ENCODE data around the gene FBXO30. TPM values are rescaled to one million over a fixed set of nuclear protein-coding genes. Genes with fewer than 3 reads are reported as not detected.

FBXO30 gene
- total and polyA plus RNA-seq, 9 of the 15 experiments (the other 6 are each of a cell fraction or from before 2014, with no cell fraction given) = 3.6 to 12.8 (median 7.1) TPM

GRCh38 chr6:145824344-145824743, 9.7 kb upstream of the FBXO30 start:
- Histone ChIP-seq H4K20me1 (replicated peaks; ENCODE audit: control insufficient read depth, insufficient read depth, low read length) (no peaks in the 10 kb centered on the region), H2AFZ (ENCODE audit: low read depth, low read length) (no peak overlapping the region), H3K79me2 (ENCODE audit: control insufficient read depth, insufficient read depth, low read length) (no peaks in the 10 kb centered on the region), H3K9me1 (ENCODE audit: control insufficient read depth, insufficient read depth, low read length) (no peaks in the 10 kb centered on the region), H3K4me3 (no peak overlapping the region), H3K9ac (ENCODE audit: insufficient read depth in 1 of 2, low read depth in 2 of 2, low read length in 2 of 2) (no peak overlapping the region), H3K36me3 (ENCODE audit: control insufficient read depth, insufficient read depth, low read length) (no peaks in the 10 kb centered on the region), H3K4me1 (replicated peaks in 1 of 2; ENCODE audit: control insufficient read depth in 2 of 2, insufficient read depth in 2 of 2, low read length in 2 of 2) (no peaks in the 10 kb centered on the region), H3K27me3 (ENCODE audit: control insufficient read depth in 2 of 2, insufficient read depth in 2 of 2, low read length in 2 of 2) (no peaks in the 10 kb centered on the region), H3K4me2 (ENCODE audit: insufficient read depth, low read length) (no peak overlapping the region), H3K27ac (ENCODE audit: extremely low read depth, low read depth, low read length) (no peak overlapping the region), H3K9me3 (replicated peaks; ENCODE audit: control insufficient read depth, insufficient read depth, low read depth, low read length) (no peaks in the 10 kb centered on the region)
- DNase-seq (ENCODE audit: extremely low read depth in 1 of 4, low spot score in 3 of 4) = no peak
- no peak for ATAC-seq
- TF ChIP-seq POLR3G (IDR thresholded peaks at IDR 0.05; ENCODE audit: extremely low read depth, insufficient read length, insufficient replicate concordance) = no peak
- no TSS peak for BruUV-seq (replicated peaks)
- intact Hi-C loops (cut with micrococcal nuclease) = no loop called here
- FAIRE-seq = no peak
- 63% methylated on average over 3 of the region's 3 CpGs for WGBS (ENCODE audit: insufficient coverage, low coverage, missing lambda C conversion rate)
- POLR2A ChIA-PET = interaction anchor here (0.6 to 2.1 kb wide), 2 partner anchors 10 to 95 kb away, joined by 3 to 11 read pairs; partner anchors contain the start of gene FBXO30
- CTCF ChIA-PET (ENCODE audit: low intra/inter-chr PET ratio) = no interaction called here
- in situ Hi-C loops (cut with MboI) = no loop called here

- H3K79me2 ChIP-seq (ENCODE audit: control insufficient read depth, insufficient read depth, low read length) = no peaks in the 10 kb centered on the region
- ChIA-PET POLR2A (interaction anchor here (0.6 to 2.1 kb wide), 2 partner anchors 9 to 94 kb away, joined by 3 to 11 read pairs; partner anchors contain the start of gene FBXO30), CTCF (ENCODE audit: low intra/inter-chr PET ratio) (no interaction called here)
- H3K36me3 ChIP-seq (ENCODE audit: control insufficient read depth, insufficient read depth, low read length) = no peaks in the 10 kb centered on the region
- no peak overlapping the region for H2AFZ ChIP-seq (ENCODE audit: low read depth, low read length)
- H3K4me2 ChIP-seq (ENCODE audit: insufficient read depth, low read length) = no peak overlapping the region
- DNase-seq (ENCODE audit: extremely low read depth in 1 of 4, low spot score in 3 of 4) (no peak), FAIRE-seq (no peak), ATAC-seq (no peak)
- no peaks in the 10 kb centered on the region for H3K9me3 ChIP-seq (replicated peaks; ENCODE audit: control insufficient read depth, insufficient read depth, low read depth, low read length)
- H3K4me1 ChIP-seq (replicated peaks in 1 of 2; ENCODE audit: control insufficient read depth in 2 of 2, insufficient read depth in 2 of 2, low read length in 2 of 2) = no peaks in the 10 kb centered on the region
- no peak overlapping the region for H3K27ac ChIP-seq (ENCODE audit: extremely low read depth, low read depth, low read length)
- in situ Hi-C loops (cut with MboI) (no loop called here), intact Hi-C loops (cut with micrococcal nuclease) (no loop called here)
- no peak overlapping the region for H3K9ac ChIP-seq (ENCODE audit: insufficient read depth in 1 of 2, low read depth in 2 of 2, low read length in 2 of 2)
- BruUV-seq (replicated peaks) = no TSS peak
- H4K20me1 ChIP-seq (replicated peaks; ENCODE audit: control insufficient read depth, insufficient read depth, low read length) = no peaks in the 10 kb centered on the region
- no peak overlapping the region for H3K4me3 ChIP-seq
- H3K9me1 ChIP-seq (ENCODE audit: control insufficient read depth, insufficient read depth, low read length) = no peaks in the 10 kb centered on the region
- H3K27me3 ChIP-seq (ENCODE audit: control insufficient read depth in 2 of 2, insufficient read depth in 2 of 2, low read length in 2 of 2) = no peaks in the 10 kb centered on the region
- 6% methylated on average over 1 of the region's 1 CpG for WGBS (ENCODE audit: insufficient coverage, low coverage, missing lambda C conversion rate)
- TF ChIP-seq SRSF3 (IDR thresholded peaks at IDR 0.05; ENCODE audit: insufficient read depth, low read length) (no peak), STAT5B (CRISPR knock-in tag; IDR thresholded peaks at IDR 0.05) (no peak), GATAD2A (IDR thresholded peaks at IDR 0.05) (no peak), MBD1 (CRISPR knock-in tag; IDR thresholded peaks at IDR 0.05) (no peak), MEF2A (IDR thresholded peaks at IDR 0.05; ENCODE audit: control insufficient read depth, low read depth, low read length) (no peak), RFX1 (IDR thresholded peaks at IDR 0.05) (no peak)
Measured at GRCh38 chr6:145823328-145823944, 8.8 kb upstream of the FBXO30 start.

Data from K562 (cell line).